Gastrocnemius medialis (tissue), 4 donors: ENCODE data around the gene MYO3B.

ENCODE experiments used
- POLR2A ChIP-seq, 2 donors: fragments of 450-650 bp; IDR thresholded peaks; one replicate each; pipeline ENCODE4 v1.6.1; 2017; ENCODE audit warnings: antibody characterized with exemption in 2 of 2, mild to moderate bottlenecking in 2 of 2, moderate library complexity in 2 of 2
- TF ChIP-seq, protein P1 (sequence below), 5 experiments: fragments of 450-650 bp in 3 of 5; fragments of 200-600 bp in 2 of 5; sonication (generic) in 2 of 5; IDR thresholded peaks in 4 of 5; conservative IDR thresholded peaks in 1 of 5; 1 replicate in 4 of 5; 2 replicates in 1 of 5; pipeline ENCODE4 v1.5.1; 2016 to 2019; ENCODE audit warnings: antibody characterized with exemption in 5 of 5, mild to moderate bottlenecking in 3 of 5, moderate library complexity in 3 of 5

DNA sequence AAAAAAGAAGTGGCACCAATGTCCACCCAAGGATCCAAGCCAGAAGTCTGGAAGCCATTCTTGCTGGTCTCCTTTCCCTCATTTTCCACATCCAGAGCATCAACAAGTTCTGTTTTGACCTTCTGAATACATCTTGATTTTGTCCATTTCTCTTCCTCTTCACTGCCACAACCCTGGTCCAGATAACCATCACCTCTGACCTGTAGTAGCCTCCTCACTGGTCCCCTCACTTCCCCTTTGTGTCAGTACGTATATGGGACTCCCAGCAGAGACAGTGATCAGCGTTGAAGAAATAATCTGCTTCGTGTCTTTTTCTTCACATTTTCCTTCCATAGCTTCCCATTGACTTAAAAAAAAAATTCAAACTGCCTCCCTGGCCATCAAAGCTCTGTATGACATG, 427.9 kb downstream of the MYO3B start:
- TF ChIP-seq, protein P1, sequence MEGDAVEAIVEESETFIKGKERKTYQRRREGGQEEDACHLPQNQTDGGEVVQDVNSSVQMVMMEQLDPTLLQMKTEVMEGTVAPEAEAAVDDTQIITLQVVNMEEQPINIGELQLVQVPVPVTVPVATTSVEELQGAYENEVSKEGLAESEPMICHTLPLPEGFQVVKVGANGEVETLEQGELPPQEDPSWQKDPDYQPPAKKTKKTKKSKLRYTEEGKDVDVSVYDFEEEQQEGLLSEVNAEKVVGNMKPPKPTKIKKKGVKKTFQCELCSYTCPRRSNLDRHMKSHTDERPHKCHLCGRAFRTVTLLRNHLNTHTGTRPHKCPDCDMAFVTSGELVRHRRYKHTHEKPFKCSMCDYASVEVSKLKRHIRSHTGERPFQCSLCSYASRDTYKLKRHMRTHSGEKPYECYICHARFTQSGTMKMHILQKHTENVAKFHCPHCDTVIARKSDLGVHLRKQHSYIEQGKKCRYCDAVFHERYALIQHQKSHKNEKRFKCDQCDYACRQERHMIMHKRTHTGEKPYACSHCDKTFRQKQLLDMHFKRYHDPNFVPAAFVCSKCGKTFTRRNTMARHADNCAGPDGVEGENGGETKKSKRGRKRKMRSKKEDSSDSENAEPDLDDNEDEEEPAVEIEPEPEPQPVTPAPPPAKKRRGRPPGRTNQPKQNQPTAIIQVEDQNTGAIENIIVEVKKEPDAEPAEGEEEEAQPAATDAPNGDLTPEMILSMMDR (IDR thresholded peaks at IDR 0.05 in 4 of 5, conservative IDR thresholded peaks at IDR 0.05 in 1 of 5), result no peak
- no peak for TF ChIP-seq POLR2A (IDR thresholded peaks at IDR 0.05)
